B cell (primary cell): Measurements from ENCODE around the gene URGCP. TPM values are rescaled to one million over a fixed set of nuclear protein-coding genes. Genes with fewer than 3 reads are reported as not detected.
A peak's percentile ranks its signal among the peaks of the same experiment; 100 is the strongest.

ENCODE experiments used
- ATAC-seq: fragments of 200-7000 bp; cut with Tn5 transposase; one replicate; pipeline ENCODE4 v1.10.0; 2021; ENCODE audit warnings: low read depth, mild to moderate bottlenecking, moderate number of reproducible peaks, moderate library complexity
- CTCF ChIA-PET: fragments of 350-600 bp; sonication (Branson Sonifier 250); formaldehyde crosslinking; loops from one replicate; lab custom pipeline; 2021; ENCODE audit warnings: antibody characterized with exemption, inconsistent platforms; lab: Charles Lee
- POLR2A ChIA-PET: fragments of 350-600 bp; sonication (Branson Sonifier 250); formaldehyde crosslinking; loops from one replicate; lab custom pipeline; 2021; ENCODE audit warnings: antibody characterized with exemption; lab: Charles Lee
- DNase-seq: peaks from one replicate; pipeline ENCODE4 v3.0.0; 2013
- H2AFZ ChIP-seq: 2 replicates; pipeline ENCODE4 v1.6.1; 2012; ENCODE audit warnings: mild to moderate bottlenecking, low read depth, low read length; ENCODE audit not compliant: insufficient read depth, poor library complexity, severe bottlenecking
- H3K27ac ChIP-seq, 2 donors: 1 replicate in 1 of 2; 2 replicates in 1 of 2; pipeline ENCODE4 v1.5.1; 2012 to 2013; ENCODE audit warnings: low read length in 2 of 2, mild to moderate bottlenecking in 2 of 2, moderate library complexity in 1 of 2
- H3K27me3 ChIP-seq, 4 experiments: fragments of 200-600 bp in 1 of 4; sonication (generic) in 1 of 4; replicated peaks in 1 of 4; 1 replicate in 2 of 4; 2 replicates in 2 of 4; pipeline versions ENCODE4 v1.6.1 to v1.7.0; 2013 to 2016; ENCODE audit warnings: low read length in 3 of 4, mild to moderate bottlenecking in 2 of 4, mixed read lengths in 1 of 4, moderate library complexity in 1 of 4; ENCODE audit not compliant: insufficient read depth in 4 of 4, control insufficient read depth in 3 of 4; ENCODE audit errors: control extremely low read depth in 1 of 4
- H3K36me3 ChIP-seq, 2 experiments: replicated peaks in 1 of 2; 1 replicate in 1 of 2; 2 replicates in 1 of 2; pipeline versions ENCODE4 v1.6.1 to v1.7.1; 2013; ENCODE audit warnings: low read length in 1 of 2; ENCODE audit not compliant: insufficient read depth in 2 of 2, control insufficient read depth in 1 of 2; ENCODE audit errors: control extremely low read depth in 1 of 2, extremely low read depth in 1 of 2
- H3K4me1 ChIP-seq, 2 donors: fragments of 200-600 bp in 1 of 2; sonication (generic) in 1 of 2; 1 replicate in 1 of 2; 2 replicates in 1 of 2; pipeline versions ENCODE4 v1.5.1 to v1.6.1; 2013 to 2017; ENCODE audit warnings: low read length in 2 of 2; ENCODE audit not compliant: control insufficient read depth in 2 of 2, insufficient read depth in 2 of 2
- H3K4me2 ChIP-seq: replicated peaks from 2 replicates; pipeline ENCODE3; 2012; ENCODE audit warnings: mild to moderate bottlenecking, low read depth, low read length; ENCODE audit not compliant: poor library complexity, severe bottlenecking
- H3K4me3 ChIP-seq, 5 experiments: fragments of 200-600 bp in 1 of 5; sonication (generic) in 1 of 5; 1 replicate in 3 of 5; 2 replicates in 2 of 5; pipeline versions ENCODE4 v1.5.1 to v1.7.0; 2011 to 2016; ENCODE audit warnings: low read length in 4 of 5, mild to moderate bottlenecking in 4 of 5, low read depth in 2 of 5, control low read depth in 1 of 5, moderate library complexity in 1 of 5; ENCODE audit not compliant: insufficient read depth in 1 of 5; ENCODE audit errors: control extremely low read depth in 1 of 5, extremely low read depth in 1 of 5
- H3K79me2 ChIP-seq: fragments of 200-600 bp; sonication (generic); one replicate; pipeline ENCODE4 v1.6.0; 2016; ENCODE audit warnings: low read length; ENCODE audit not compliant: control insufficient read depth, insufficient read depth
- H3K9ac ChIP-seq: fragments of 200-600 bp; sonication (generic); 2 replicates; pipeline ENCODE4 v1.6.1; 2017; ENCODE audit warnings: mild to moderate bottlenecking, low read length, moderate library complexity
- H3K9me3 ChIP-seq, 3 donors: one replicate each; pipeline versions ENCODE4 v1.6.1 to v1.7.1; 2013; ENCODE audit warnings: low read length in 2 of 3; ENCODE audit not compliant: control insufficient read depth in 2 of 3, insufficient read depth in 1 of 3; ENCODE audit errors: control extremely low read depth in 1 of 3
- H4K20me1 ChIP-seq: 2 replicates; pipeline ENCODE4 v1.6.0; 2012; ENCODE audit warnings: mild to moderate bottlenecking, low read length; ENCODE audit not compliant: insufficient read depth, control insufficient read depth, poor library complexity, severe bottlenecking
- H3K27ac Mint-ChIP-seq: one replicate; pipeline ENCODE4 v1.8.0; 2021; ENCODE audit warnings: mixed read lengths
- H3K27me3 Mint-ChIP-seq: one replicate; pipeline ENCODE4 v1.8.0; 2021; ENCODE audit warnings: mixed read lengths
- H3K4me1 Mint-ChIP-seq: one replicate; pipeline ENCODE4 v1.8.0; 2021; ENCODE audit warnings: mixed read lengths
- H3K4me3 Mint-ChIP-seq: one replicate; pipeline ENCODE4 v1.8.0; 2021; ENCODE audit warnings: mixed read lengths
- H3K9me3 Mint-ChIP-seq: one replicate; pipeline ENCODE4 v1.8.0; 2022; ENCODE audit warnings: mixed read lengths; ENCODE audit not compliant: insufficient read depth
- EZH2 ChIP-seq: IDR thresholded peaks from 2 replicates; pipeline ENCODE4 v1.6.1; 2012; ENCODE audit warnings: borderline replicate concordance, low read depth, mild to moderate bottlenecking, moderate library complexity, low read length; ENCODE audit not compliant: insufficient read depth, poor library complexity, severe bottlenecking
- WGBS: methylation state at CpG from one replicate; pipeline ENCODE4 v1.1.5; 2013; ENCODE audit warnings: missing lambda C conversion rate; ENCODE audit not compliant: insufficient coverage; 5-methylcytosine and 5-hydroxymethylcytosine counted together
- intact Hi-C: fragments of 100-400 bp; cut with micrococcal nuclease; formaldehyde crosslinking; loops from one replicate; pipeline ENCODE4 v1.10.0; 2022
- polyA plus RNA-seq: library from polyadenylated mRNA; depleted of rRNA; stranded (reverse); fragments of >200 nt; gene quantifications from 2 replicates; pipeline ENCODE4 v1.2.3, GENCODE V29; 2012
- total RNA-seq, 2 donors: library from RNA; stranded (reverse); fragments of 120-200 nt in 1 of 2; gene quantifications; 1 replicate in 1 of 2; 2 replicates in 1 of 2; pipeline versions ENCODE4 v1.2.3 to v1.2.4, GENCODE V29; 2013 to 2022
- TF ChIP-seq, protein P1 (sequence below): fragments of 200-600 bp; IDR thresholded peaks from one replicate; pipeline ENCODE4 v1.8.0; 2022; ENCODE audit warnings: antibody characterized with exemption, mild to moderate bottlenecking

The URGCP gene
- total and polyA plus RNA-seq, 2 donors (not counting 1 experiment from before 2014, with no cell fraction given): 16.5 to 25.1 TPM

DNA sequence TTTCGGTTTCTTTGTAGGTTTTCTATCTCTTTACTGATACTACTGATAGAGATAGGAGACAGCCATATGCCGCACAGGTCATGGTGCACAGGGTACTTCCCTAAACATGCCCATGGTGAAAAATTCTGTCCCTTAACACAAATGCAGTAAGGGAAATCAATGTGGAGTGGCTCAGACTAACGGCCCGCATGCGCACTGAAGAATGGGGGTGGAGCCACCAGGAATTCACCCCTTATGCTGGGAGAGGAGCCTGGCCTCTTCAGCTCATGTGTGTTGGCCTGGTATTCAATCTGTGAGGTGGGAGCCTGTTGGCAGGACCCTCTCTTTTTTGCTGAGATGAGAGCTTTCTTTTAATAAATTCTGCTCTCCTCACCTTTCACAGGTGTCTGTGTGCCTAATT is 8.4 kb upstream of the URGCP start:
- no peak for ATAC-seq
- peaks cover 5% of the 10 kb centered on the region for H4K20me1 ChIP-seq
- no peak overlapping the region for H3K27ac ChIP-seq
- peaks cover 0 to 6% (median 0%) of the 10 kb centered on the region in 3 donors for H3K9me3 ChIP-seq
- H3K4me2 ChIP-seq: no peak overlapping the region
- H3K4me3 Mint-ChIP-seq: no peak overlapping the region
- H3K27me3 Mint-ChIP-seq: no peaks in the 10 kb centered on the region
- WGBS: no CpG with 5 or more reads among the region's 5 CpGs
- no peaks in the 10 kb centered on the region for H3K4me1 ChIP-seq
- ChIA-PET POLR2A (no interaction called here), CTCF (no interaction called here)
- DNase-seq: no peak
- no peak overlapping the region for H2AFZ ChIP-seq
- no peaks in the 10 kb centered on the region for H3K36me3 ChIP-seq
- H3K4me1 Mint-ChIP-seq: no peaks in the 10 kb centered on the region
- H3K27ac Mint-ChIP-seq: no peak overlapping the region
- H3K9ac ChIP-seq: no peak overlapping the region
- intact Hi-C loops: no loop called here
- H3K27me3 ChIP-seq: no peaks in the 10 kb centered on the region
- TF ChIP-seq, protein P1, sequence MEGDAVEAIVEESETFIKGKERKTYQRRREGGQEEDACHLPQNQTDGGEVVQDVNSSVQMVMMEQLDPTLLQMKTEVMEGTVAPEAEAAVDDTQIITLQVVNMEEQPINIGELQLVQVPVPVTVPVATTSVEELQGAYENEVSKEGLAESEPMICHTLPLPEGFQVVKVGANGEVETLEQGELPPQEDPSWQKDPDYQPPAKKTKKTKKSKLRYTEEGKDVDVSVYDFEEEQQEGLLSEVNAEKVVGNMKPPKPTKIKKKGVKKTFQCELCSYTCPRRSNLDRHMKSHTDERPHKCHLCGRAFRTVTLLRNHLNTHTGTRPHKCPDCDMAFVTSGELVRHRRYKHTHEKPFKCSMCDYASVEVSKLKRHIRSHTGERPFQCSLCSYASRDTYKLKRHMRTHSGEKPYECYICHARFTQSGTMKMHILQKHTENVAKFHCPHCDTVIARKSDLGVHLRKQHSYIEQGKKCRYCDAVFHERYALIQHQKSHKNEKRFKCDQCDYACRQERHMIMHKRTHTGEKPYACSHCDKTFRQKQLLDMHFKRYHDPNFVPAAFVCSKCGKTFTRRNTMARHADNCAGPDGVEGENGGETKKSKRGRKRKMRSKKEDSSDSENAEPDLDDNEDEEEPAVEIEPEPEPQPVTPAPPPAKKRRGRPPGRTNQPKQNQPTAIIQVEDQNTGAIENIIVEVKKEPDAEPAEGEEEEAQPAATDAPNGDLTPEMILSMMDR: no peak
- no peak for TF ChIP-seq EZH2
- no peaks in the 10 kb centered on the region for H3K9me3 Mint-ChIP-seq
- H3K79me2 ChIP-seq: peaks cover 5% of the 10 kb centered on the region
- no peak overlapping the region for H3K4me3 ChIP-seq

DNA sequence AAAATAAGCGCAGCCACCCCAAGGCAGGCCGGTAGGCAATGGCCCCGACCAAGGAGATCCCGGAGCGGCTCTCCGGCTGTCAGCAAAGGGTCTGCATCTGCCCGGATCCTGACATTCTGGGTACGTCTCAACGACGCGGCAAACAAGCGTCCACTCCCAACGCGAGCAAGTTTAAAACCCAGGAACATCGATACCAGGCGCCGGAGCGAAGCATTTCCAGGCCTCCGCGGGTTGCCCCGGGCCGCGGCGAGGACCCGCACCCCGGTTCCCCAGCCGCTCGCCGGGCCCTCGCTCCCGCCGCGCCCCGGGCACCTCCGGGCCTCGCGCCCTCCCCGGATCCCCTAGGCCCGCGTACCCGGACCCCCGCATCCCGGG is 453 bp downstream of the URGCP start:
- Histone ChIP-seq H4K20me1 (peaks cover 13% of the 10 kb centered on the region), H3K36me3 (no peaks in the 10 kb centered on the region), H2AFZ (peak overlapping the region; percentile 82), H3K4me2 (peak overlapping the region; percentile 86), H3K9me3 (no peaks in the 10 kb centered on the region), H3K79me2 (peaks cover 42% of the 10 kb centered on the region), H3K4me1 (peaks cover 9 to 18% of the 10 kb centered on the region in 2 donors), H3K27ac (peak overlapping the region in 1 of 2 donors; percentile 35), H3K4me3 (peak overlapping the region; percentile 47 to 75 (median 57)), H3K9ac (peak overlapping the region; percentile 76), H3K27me3 (no peaks in the 10 kb centered on the region)
- POLR2A ChIA-PET: interaction anchor here (0.6 to 1.0 kb wide), 2 partner anchors 37 to 38 kb away, joined by 3 to 4 read pairs; partner anchors contain the start of gene MRPS24
- WGBS: under 1% methylated on average over 43 of the region's 43 CpGs
- no peaks in the 10 kb centered on the region for H3K9me3 Mint-ChIP-seq
- TF ChIP-seq, protein P1: no peak
- no peak for TF ChIP-seq EZH2
- peak overlapping the region; percentile 97 for H3K27ac Mint-ChIP-seq
- CTCF ChIA-PET: no interaction called here
- peak overlapping the region; percentile 97 for H3K4me3 Mint-ChIP-seq
- intact Hi-C loops: loop anchor here (1.0 to 2.0 kb wide), 2 partner anchors 20 to 37 kb away; partner anchors contain the start of genes MRPS24 and UBE2D4
- peak; percentile 51 for DNase-seq
- no peaks in the 10 kb centered on the region for H3K27me3 Mint-ChIP-seq
- H3K4me1 Mint-ChIP-seq: peaks cover 30% of the 10 kb centered on the region
- ATAC-seq: peak; percentile 32
